ENCODE measurements around the gene AMPD3. TPM values are rescaled to one million over a fixed set of nuclear protein-coding genes. Genes with fewer than 3 reads are reported as not detected.

AMPD3 gene
- total and polyA plus RNA-seq, 9 donors, result 3.4 to 5.3 (median 4.5) TPM

- H3K27me3 ChIP-seq (ENCODE audit: control insufficient read depth, insufficient read depth, low read length), result no peaks in the 10 kb centered on the region
- no peak overlapping the region for H3K4me3 ChIP-seq (ENCODE audit: low read length)
- peak; percentile 73 for DNase-seq
- H3K27ac ChIP-seq (ENCODE audit: low read length), result peak overlapping the region; percentile 31
- H3K4me1 ChIP-seq (ENCODE audit: control insufficient read depth, insufficient read depth, low read length), result peaks cover 8% of the 10 kb centered on the region
- WGBS (ENCODE audit: insufficient coverage), result 60% methylated on average over 2 of the region's 8 CpGs
- no peaks in the 10 kb centered on the region for H3K36me3 ChIP-seq (ENCODE audit: control insufficient read depth, insufficient read depth, low read length)
- H3K9me3 ChIP-seq (replicated peaks; ENCODE audit: control insufficient read depth, low read depth, low read length), result no peaks in the 10 kb centered on the region
These were observed 40.9 kb upstream of the AMPD3 start for GRCh38 chr11:10414181-10414580.

GRCh38 chr11:10414659-10415058, 40.4 kb upstream of the AMPD3 start:
- Histone ChIP-seq H3K4me1 (ENCODE audit: control insufficient read depth, insufficient read depth, low read length) (peaks cover 8% of the 10 kb centered on the region), H3K4me3 (ENCODE audit: low read length) (no peak overlapping the region), H3K27me3 (ENCODE audit: control insufficient read depth, insufficient read depth, low read length) (no peaks in the 10 kb centered on the region), H3K27ac (ENCODE audit: low read length) (peak overlapping the region; percentile 31), H3K36me3 (ENCODE audit: control insufficient read depth, insufficient read depth, low read length) (no peaks in the 10 kb centered on the region), H3K9me3 (replicated peaks; ENCODE audit: control insufficient read depth, low read depth, low read length) (no peaks in the 10 kb centered on the region)
- WGBS (ENCODE audit: insufficient coverage), result 15% methylated on average over 7 of the region's 10 CpGs
- peak; percentile 89 for DNase-seq

GRCh38 chr11:10415817-10416392, 39.2 kb upstream of the AMPD3 start:
- DNase-seq, result no peak

GRCh38 chr11:10418259-10418949, 36.7 kb upstream of the AMPD3 start:
- H3K27me3 ChIP-seq (ENCODE audit: control insufficient read depth, insufficient read depth, low read length), result no peaks in the 10 kb centered on the region
- H3K4me1 ChIP-seq (ENCODE audit: control insufficient read depth, insufficient read depth, low read length), result peaks cover 8% of the 10 kb centered on the region
- DNase-seq, result no peak
- 40% methylated on average over 1 of the region's 6 CpGs for WGBS (ENCODE audit: insufficient coverage)
- no peaks in the 10 kb centered on the region for H3K36me3 ChIP-seq (ENCODE audit: control insufficient read depth, insufficient read depth, low read length)
- no peak overlapping the region for H3K4me3 ChIP-seq (ENCODE audit: low read length)
- H3K27ac ChIP-seq (ENCODE audit: low read length), result peak overlapping the region; percentile 14
- H3K9me3 ChIP-seq (replicated peaks; ENCODE audit: control insufficient read depth, low read depth, low read length), result no peaks in the 10 kb centered on the region

More at GRCh38 chr11:10415817-10416392, 39.2 kb upstream of the AMPD3 start:
- Histone ChIP-seq H3K27ac (ENCODE audit: low read length) (no peak overlapping the region), H3K27me3 (ENCODE audit: control insufficient read depth, insufficient read depth, low read length) (no peaks in the 10 kb centered on the region), H3K4me3 (ENCODE audit: low read length) (no peak overlapping the region), H3K4me1 (ENCODE audit: control insufficient read depth, insufficient read depth, low read length) (peaks cover 8% of the 10 kb centered on the region), H3K36me3 (ENCODE audit: control insufficient read depth, insufficient read depth, low read length) (no peaks in the 10 kb centered on the region), H3K9me3 (replicated peaks; ENCODE audit: control insufficient read depth, low read depth, low read length) (no peaks in the 10 kb centered on the region)
- WGBS (ENCODE audit: insufficient coverage), result 45% methylated on average over 5 of the region's 7 CpGs

GRCh38 chr11:10418950-10419310, 36.1 kb upstream of the AMPD3 start:
- no peak for DNase-seq
- Histone ChIP-seq H3K27me3 (ENCODE audit: control insufficient read depth, insufficient read depth, low read length) (no peaks in the 10 kb centered on the region), H3K4me3 (ENCODE audit: low read length) (no peak overlapping the region), H3K36me3 (ENCODE audit: control insufficient read depth, insufficient read depth, low read length) (no peaks in the 10 kb centered on the region), H3K4me1 (ENCODE audit: control insufficient read depth, insufficient read depth, low read length) (peaks cover 5% of the 10 kb centered on the region), H3K27ac (ENCODE audit: low read length) (no peak overlapping the region), H3K9me3 (replicated peaks; ENCODE audit: control insufficient read depth, low read depth, low read length) (no peaks in the 10 kb centered on the region)
- no CpG with 5 or more reads among the region's 3 CpGs for WGBS (ENCODE audit: insufficient coverage)

- no peaks in the 10 kb centered on the region for H3K4me1 ChIP-seq (ENCODE audit: control insufficient read depth, insufficient read depth, low read length)
- H3K4me3 ChIP-seq (ENCODE audit: low read length), result no peak overlapping the region
- H3K27me3 ChIP-seq (ENCODE audit: control insufficient read depth, insufficient read depth, low read length), result no peaks in the 10 kb centered on the region
- H3K27ac ChIP-seq (ENCODE audit: low read length), result no peak overlapping the region
- no peaks in the 10 kb centered on the region for H3K36me3 ChIP-seq (ENCODE audit: control insufficient read depth, insufficient read depth, low read length)
- H3K9me3 ChIP-seq (replicated peaks; ENCODE audit: control insufficient read depth, low read depth, low read length), result no peaks in the 10 kb centered on the region
- WGBS (ENCODE audit: insufficient coverage), result 94% methylated on average over 2 of the region's 3 CpGs
- DNase-seq, result no peak
These were observed 28.6 kb upstream of the AMPD3 start for GRCh38 chr11:10426475-10426874.

- no peaks in the 10 kb centered on the region for H3K36me3 ChIP-seq (ENCODE audit: control insufficient read depth, insufficient read depth, low read length)
- no peaks in the 10 kb centered on the region for H3K27me3 ChIP-seq (ENCODE audit: control insufficient read depth, insufficient read depth, low read length)
- H3K4me3 ChIP-seq (ENCODE audit: low read length), result no peak overlapping the region
- H3K4me1 ChIP-seq (ENCODE audit: control insufficient read depth, insufficient read depth, low read length), result no peaks in the 10 kb centered on the region
- DNase-seq, result no peak
- H3K27ac ChIP-seq (ENCODE audit: low read length), result no peak overlapping the region
- WGBS (ENCODE audit: insufficient coverage), result no CpG with 5 or more reads among the region's 1 CpG
- H3K9me3 ChIP-seq (replicated peaks; ENCODE audit: control insufficient read depth, low read depth, low read length), result no peaks in the 10 kb centered on the region
These were observed 26.6 kb upstream of the AMPD3 start for GRCh38 chr11:10428453-10428852.

GRCh38 chr11:10429526-10429925, 25.5 kb upstream of the AMPD3 start:
- H3K4me3 ChIP-seq (ENCODE audit: low read length), result no peak overlapping the region
- no peak for DNase-seq
- H3K27ac ChIP-seq (ENCODE audit: low read length), result no peak overlapping the region
- no peaks in the 10 kb centered on the region for H3K4me1 ChIP-seq (ENCODE audit: control insufficient read depth, insufficient read depth, low read length)
- no CpG with 5 or more reads among the region's 2 CpGs for WGBS (ENCODE audit: insufficient coverage)
- no peaks in the 10 kb centered on the region for H3K27me3 ChIP-seq (ENCODE audit: control insufficient read depth, insufficient read depth, low read length)
- H3K36me3 ChIP-seq (ENCODE audit: control insufficient read depth, insufficient read depth, low read length), result no peaks in the 10 kb centered on the region
- H3K9me3 ChIP-seq (replicated peaks; ENCODE audit: control insufficient read depth, low read depth, low read length), result no peaks in the 10 kb centered on the region

- Histone ChIP-seq H3K4me3 (ENCODE audit: low read length) (no peak overlapping the region), H3K4me1 (ENCODE audit: control insufficient read depth, insufficient read depth, low read length) (no peaks in the 10 kb centered on the region), H3K27me3 (ENCODE audit: control insufficient read depth, insufficient read depth, low read length) (no peaks in the 10 kb centered on the region), H3K36me3 (ENCODE audit: control insufficient read depth, insufficient read depth, low read length) (no peaks in the 10 kb centered on the region), H3K27ac (ENCODE audit: low read length) (no peak overlapping the region), H3K9me3 (replicated peaks; ENCODE audit: control insufficient read depth, low read depth, low read length) (no peaks in the 10 kb centered on the region)
- WGBS (ENCODE audit: insufficient coverage), result no CpG with 5 or more reads among the region's 1 CpG
- no peak for DNase-seq
These were observed 22.6 kb upstream of the AMPD3 start for GRCh38 chr11:10432493-10432892.

- Histone ChIP-seq H3K9me3 (replicated peaks; ENCODE audit: control insufficient read depth, low read depth, low read length) (no peaks in the 10 kb centered on the region), H3K4me3 (ENCODE audit: low read length) (no peak overlapping the region), H3K4me1 (ENCODE audit: control insufficient read depth, insufficient read depth, low read length) (no peaks in the 10 kb centered on the region), H3K36me3 (ENCODE audit: control insufficient read depth, insufficient read depth, low read length) (no peaks in the 10 kb centered on the region), H3K27me3 (ENCODE audit: control insufficient read depth, insufficient read depth, low read length) (no peaks in the 10 kb centered on the region), H3K27ac (ENCODE audit: low read length) (no peak overlapping the region)
- no CpG with 5 or more reads among the region's 1 CpG for WGBS (ENCODE audit: insufficient coverage)
- DNase-seq, result no peak
These were observed 22.1 kb upstream of the AMPD3 start for GRCh38 chr11:10432971-10433370.

Measured in muscle of leg (tissue), 11 donors.